GM21360 (cell line): ENCODE data around the gene ABHD2.

Experiments used
- ATAC-seq: cut with Tn5 transposase; IDR thresholded peaks from one replicate; pipeline ENCODE4 v1.9.1; 2021; ENCODE audit warnings: mild to moderate bottlenecking, moderate library complexity; ENCODE audit not compliant: unreplicated experiment

The ABHD2 gene

DNA sequence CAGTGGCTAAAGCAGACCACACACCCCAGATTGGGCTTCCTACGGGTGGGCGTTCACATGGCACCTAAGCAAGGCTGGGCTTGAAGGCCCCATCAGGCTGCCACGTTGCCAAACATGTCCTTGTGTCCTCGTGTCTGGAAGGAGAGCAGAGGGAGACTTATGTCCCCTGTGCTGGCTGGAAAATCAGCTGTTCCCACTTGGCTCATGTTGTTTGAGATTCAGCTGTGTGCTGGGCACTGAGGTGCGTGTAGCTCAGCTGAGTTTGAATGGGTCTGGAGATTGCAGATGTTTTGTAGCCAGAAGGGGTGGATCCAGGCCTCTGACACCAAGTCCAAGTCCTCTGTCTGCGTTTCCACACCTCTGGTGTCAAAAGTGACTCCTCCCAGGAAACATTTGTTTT lies 98.5 kb downstream of the ABHD2 start:
- no peak for ATAC-seq

DNA sequence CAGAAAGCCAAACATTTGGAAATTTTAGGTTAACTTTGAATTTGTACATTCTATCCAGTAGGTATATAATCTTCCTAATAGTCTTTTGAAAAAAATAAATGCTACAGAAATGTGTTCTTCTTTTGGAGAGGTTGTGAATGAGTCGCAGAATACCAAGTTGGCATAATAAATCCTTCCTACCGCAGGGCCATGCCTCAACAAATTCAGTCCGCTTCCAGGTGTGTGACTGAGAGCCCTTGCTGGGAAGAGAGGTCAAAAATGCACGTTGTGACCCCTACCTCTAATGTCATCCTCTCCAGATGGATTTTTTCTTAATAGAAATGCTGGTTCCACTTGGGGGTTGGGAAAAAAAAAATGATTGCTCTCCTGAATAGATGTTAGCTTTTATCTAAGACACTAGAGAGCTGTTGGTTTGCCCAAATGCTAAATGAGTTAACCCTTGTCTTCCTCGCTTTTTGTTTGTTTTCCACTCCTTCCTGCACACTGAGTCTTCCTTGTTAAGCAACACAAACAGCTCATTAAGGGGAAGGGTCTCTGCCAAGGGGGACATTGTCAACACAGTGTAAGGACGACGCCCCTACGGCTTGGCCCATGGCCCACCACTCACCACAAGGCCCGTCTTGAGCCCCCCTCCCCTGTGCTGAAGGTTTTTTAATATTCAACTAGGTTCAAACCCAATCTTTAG lies 99.2 kb downstream of the ABHD2 start:
- no peak for ATAC-seq

DNA sequence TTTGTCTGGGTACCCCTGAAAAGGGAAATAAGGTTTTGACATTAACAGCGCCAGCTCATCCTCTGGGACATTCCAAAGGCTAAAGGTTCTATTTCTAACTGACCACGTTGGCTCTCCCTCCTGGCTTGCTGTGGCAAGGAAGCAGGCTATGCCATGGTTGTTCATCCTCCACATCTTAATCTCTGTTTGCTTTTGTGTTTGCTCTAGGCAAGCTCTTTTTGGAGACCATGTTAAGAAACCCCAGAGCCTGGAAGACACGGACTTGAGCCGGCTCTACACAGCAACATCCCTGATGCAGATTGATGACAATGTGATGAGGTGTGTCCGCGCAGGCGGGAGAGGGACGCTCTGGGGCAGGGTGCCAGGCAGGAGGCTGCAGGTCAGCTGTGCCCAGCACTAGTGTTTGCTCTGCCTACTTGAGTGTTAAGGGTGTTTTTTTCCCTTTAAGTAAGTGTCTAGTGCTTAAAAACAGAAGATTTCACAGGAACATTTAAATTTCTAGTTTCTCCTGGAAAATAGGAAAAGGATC lies 99.8 kb downstream of the ABHD2 start:
- ATAC-seq: no peak

DNA sequence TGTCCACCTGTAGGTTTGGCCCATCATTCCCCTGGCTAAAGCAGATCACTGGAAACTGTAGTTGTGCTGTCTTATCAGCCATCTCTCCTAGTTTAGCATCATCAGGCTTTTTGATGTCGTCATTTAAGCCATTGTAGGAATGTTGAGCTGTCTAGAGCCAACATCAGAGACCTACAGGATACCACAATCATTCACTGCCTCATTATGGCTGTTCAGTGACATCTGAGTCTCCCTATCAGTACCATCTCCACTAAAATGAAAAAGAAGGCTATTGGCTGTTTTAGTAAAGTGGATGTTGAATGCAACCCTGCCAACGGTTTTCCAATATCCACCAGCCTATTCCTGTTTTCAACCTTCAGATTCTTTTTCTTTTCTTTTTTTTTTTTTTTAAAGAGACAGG lies 103.9 kb downstream of the ABHD2 start:
- no peak for ATAC-seq

DNA sequence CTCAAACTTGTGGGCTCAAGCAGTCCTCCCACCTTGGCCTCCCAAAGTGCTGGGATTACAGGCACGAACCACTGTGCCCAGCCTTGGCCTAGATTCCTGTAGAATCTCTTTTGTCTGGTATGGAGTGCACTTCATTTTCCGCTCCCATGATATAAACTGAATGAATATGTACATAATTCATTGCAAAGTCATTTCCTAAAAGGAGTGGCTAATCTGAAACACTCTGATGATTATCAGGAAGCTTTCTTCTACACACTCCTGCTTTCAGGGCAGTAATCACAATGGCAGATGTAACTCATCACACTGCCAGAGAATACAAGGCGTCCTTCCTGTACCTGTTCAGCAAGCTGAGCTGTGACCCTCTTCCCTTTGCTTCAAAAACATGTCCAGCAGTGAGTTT lies 104.5 kb downstream of the ABHD2 start:
- no peak for ATAC-seq

DNA sequence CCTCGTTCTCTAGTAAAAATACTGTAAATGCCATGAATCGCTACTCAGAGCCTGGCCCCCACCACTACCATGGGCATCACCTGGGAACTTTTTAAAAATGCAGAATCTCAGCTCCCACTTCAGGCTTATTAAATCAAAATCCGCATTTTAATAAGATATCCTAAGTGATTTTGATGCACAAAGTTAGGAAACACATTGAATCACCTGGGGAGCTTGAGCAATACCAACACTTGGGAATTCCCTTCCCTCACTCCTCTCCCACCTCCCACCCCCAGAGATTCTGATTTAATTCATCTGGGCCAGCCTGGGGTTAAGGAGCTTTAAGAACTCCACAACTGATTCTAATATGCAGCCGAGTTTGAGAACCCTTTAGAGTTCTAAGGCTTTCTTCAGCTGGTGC lies 106.4 kb downstream of the ABHD2 start:
- ATAC-seq: no peak

DNA sequence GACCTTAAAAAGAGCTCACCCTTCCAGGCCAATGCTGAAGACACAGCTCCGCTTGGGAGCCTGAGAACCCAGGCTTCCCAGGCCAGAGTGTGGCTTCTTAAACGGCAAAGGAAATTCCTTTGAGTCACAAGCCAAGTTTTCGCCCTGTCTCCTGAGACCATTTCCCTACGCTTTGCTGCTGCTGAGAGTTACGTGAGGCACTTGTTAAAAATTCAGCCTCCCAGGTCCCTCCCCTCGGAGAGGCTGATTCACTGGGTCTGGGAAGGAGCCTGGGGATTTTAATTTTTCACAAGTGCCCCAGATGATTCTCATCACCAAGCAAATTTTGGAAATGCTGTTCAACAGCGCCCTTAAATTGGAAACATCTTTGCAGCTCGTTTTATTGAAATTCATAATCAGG lies 107.6 kb downstream of the ABHD2 start:
- no peak for ATAC-seq

DNA sequence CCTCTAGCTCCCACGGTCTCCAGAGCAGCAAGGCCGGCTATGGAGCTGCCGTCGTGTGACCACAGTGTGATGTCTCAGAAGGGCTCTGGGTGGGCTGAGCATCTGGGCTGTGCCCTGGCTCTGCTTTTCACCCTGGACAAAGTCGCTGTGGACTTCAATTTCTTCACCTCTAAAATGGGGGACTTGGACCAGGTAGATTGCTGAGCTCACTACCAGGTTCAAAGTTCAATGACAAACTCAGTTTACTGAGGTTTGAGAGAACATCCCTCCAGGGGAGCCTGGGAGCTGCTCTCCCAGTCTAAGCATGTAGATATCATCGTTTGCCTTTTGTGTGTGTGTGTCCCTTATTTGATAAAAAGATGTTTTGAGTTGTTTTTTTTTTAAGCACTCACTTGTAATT lies 108.0 kb downstream of the ABHD2 start:
- no peak for ATAC-seq

DNA sequence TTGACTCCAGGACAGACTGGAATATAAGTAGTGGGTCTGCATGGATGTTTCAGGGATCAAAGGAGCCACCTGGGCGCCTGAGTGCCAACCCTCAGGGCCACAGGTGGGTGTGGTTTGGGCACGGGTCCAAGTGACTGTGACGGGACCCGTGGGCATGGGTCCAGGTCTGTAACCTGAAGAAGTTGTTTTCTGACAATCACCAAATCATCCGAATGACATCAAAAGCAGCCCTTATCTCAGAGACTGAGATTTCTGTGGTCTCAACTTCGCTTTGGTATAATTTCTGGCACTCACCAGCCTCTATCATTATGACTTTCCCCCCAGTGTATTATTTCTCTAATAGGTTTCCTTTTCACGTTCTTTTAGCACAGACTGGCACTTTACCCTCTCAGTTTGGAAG lies 108.7 kb downstream of the ABHD2 start:
- no peak for ATAC-seq

DNA sequence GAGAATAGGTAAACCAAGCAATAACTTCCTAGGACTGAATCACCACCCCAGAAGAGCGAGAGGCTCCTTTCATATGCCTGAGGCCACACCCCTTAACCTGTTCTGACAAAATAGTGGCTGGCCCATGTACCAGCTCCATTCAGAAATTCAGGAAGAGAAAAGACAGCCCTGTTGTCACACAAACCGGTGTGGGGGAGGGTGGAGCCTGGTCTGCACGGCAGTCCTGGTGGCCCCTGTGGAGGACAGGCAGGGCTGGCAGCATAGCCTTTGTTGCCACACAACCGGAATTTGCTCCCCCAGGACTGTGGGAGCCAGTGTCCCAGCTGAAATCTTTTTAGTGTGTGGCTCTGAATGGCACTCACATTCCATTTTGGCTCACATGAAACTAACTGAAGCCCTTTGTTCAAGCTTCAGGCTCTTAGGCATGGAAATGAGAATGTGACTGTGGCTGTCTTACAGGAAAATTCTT lies 109.3 kb downstream of the ABHD2 start:
- ATAC-seq: no peak

DNA sequence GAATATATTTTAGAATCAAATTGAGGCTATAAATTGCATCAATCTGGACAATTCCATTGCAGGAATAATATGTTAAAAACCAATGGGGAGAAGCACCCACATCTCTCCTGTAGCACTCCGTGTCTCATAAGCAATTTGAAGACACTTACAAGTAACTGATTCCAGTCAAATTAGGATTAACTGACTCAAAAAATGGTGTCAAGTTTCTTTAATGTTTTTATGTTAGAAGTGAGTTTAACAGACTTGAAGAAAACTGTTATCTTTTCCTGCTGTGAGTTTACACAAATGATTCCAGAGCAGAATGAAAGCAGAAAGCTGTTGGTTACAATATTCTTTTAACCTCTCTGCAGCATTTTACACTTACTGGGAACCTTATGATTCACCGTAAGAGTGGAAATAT lies 109.9 kb downstream of the ABHD2 start:
- ATAC-seq: no peak

DNA sequence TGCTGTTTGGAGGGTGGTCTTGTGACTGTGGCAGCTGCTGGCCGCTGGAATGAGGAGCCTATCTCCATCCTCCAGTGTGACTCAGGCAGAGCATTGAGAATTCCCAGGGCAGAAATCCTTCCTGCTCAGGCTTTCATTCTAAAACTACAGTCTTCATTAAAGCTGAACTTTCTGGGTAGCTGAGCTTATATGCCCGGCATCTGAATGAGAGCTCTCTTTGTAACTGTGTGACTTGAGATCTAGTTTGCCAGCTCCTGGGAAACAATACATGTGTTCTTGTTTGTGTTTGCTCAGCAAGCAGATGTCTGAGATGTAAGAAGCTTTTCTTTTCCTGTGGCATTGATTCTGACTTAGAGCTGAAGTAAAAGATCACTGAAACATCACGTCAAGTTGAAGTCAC lies 110.7 kb downstream of the ABHD2 start:
- ATAC-seq: no peak

DNA sequence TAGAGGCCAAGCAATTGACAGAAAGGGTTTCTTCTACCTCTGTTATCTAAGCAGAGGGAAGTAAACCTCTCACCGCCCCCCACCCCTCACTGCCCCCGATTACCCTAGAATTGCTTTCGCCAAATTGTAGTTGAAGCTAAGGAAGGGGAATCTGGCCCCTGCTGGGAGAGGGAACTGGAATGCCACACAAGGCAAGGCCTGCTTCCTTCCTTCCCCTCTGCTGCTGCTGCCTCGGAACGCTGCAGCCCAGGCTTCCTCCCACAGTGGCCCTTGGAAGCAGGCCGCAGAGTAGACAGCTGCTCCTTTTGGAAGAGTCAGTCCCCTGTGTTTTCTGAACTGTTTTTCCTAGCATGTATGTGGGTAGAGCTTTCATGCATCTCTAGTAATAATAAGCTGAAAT lies 111.5 kb downstream of the ABHD2 start:
- ATAC-seq: no peak

DNA sequence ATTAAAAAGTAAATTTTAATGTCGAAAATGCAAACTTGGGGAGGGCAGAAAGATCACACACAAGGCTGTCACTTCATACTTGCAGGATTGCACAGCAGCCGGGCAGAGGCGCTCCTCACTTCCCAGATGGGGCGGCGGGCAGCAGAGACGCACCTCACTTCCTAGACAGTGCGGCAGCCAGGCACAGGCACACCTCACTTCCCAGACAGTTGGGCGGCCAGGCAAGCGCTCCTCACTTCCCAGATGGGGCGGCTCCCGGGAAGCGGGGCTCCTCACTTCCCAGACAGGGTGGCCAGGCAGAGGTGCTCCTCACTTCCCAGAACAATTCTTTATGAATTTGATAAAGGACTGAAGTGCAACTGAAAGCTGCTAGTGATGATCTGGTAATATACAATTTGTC lies 111.9 kb downstream of the ABHD2 start:
- no peak for ATAC-seq

DNA sequence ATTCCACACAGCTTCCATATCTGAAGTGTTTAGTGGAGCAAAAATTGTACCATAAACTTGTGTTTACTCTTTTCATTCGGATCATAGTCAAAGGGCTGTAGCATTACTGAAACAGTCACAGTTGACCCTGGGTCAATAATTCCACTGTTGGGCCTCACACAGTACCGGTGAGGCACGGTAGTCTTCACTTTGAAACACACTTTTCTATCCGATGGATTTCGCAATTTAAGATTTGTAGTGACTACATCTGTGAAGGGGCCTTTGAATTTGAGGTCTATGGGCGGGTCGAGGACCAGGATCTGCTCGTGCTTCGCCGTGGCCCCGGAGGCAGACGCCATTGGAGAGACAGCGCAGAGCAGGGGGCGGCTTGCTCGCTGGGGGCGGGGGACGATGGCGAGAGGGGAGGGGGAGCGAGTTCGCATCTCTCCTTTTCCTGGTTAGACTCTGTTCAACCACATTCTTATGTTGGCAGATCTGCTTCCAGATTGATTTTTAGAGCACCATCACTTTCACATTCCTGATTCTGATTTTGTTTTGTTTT lies 113.3 kb downstream of the ABHD2 start:
- no peak for ATAC-seq

DNA sequence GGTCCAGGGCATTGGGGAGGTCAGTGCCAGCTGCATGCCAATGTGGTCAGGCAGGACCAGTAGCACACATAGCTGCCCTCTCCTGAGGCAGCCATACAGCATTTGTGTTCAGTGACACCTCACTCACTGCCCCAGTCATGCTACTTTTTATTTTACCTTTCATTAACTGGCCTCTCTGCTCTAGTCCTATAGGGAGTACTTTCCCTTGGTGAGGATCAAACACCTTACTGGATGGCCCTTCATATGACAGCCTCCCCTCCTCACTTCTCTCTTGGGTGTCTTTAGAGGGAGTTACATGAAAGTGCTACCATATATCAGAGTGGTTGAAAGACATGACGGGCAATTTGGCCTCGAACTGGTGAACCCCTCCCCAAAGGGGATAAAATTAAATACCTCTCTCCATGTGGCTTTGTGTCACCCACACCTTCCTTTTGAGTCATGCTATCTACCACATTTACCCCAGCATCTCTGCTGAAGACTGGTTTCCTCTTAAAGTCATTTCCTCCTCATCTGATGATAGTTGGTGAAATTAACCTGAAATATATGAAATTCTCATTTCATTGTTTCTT lies 115.5 kb downstream of the ABHD2 start:
- ATAC-seq: no peak

DNA sequence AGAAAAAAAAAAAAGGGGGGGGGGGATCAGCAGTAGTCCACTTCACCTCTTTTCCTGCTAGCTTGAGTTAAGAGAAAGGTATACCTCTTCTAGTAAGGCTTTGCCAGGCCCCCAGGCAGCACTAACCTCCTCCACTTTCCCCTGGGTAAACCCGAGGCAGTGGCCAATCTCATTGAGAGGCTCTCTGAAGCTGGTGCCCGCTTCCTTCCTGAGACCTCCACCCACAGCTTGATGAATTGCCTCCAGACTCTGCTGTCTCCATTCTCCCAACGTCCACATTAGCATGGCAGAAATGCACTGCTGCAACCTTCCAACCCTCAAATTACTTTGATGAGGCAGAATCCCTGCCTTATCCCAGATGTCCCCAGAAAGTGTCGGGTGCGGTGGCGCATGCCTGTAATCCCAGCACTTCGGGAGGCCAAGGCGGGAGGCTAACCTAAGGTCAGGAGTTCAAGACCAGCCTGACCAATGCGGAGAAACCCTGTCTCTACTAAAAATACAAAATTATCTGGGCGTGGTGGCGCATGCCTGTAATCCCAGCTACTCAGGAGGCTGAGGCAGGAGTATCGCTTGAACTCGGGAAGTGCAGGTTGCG lies 117.8 kb downstream of the ABHD2 start:
- no peak for ATAC-seq

DNA sequence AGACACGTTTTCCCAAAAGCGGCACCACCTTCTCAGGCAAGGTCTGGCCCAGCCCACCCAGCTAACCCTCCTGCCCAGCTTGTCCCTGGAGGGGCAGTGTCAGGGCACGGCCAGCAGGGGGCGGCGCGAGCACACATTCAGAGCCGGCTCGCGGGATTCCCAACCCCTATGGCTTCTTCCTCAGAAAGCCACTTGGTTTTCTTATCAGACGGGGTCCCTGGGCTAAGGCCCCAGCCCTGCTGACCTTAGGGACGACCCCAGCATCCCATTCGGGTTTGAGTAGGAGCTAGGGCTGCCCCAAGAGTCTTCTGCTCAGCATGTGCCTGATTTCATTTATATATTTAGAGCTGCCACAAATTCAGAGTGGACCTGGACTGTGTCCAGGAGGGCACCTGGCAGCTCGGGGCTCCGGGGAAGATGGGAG lies 118.7 kb downstream of the ABHD2 start:
- peak; percentile 77 for ATAC-seq

DNA sequence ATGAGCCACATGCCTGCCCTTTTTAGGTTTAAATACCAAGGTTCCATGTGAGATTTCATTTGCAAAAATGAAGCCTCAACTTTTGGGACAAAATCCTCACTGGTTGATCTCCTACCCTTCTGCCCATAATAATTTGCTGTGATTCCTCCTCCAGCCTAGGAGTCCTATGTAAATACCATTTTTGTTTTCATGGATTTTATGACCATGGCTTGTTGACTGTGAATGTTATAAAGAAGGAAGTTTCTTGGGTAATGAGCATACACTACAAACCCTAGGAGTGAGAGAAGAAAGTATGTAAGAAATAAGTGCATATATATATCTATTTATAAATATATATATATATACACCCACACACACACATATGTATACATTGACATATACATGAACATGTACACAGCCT lies 120.0 kb downstream of the ABHD2 start:
- ATAC-seq: no peak

DNA sequence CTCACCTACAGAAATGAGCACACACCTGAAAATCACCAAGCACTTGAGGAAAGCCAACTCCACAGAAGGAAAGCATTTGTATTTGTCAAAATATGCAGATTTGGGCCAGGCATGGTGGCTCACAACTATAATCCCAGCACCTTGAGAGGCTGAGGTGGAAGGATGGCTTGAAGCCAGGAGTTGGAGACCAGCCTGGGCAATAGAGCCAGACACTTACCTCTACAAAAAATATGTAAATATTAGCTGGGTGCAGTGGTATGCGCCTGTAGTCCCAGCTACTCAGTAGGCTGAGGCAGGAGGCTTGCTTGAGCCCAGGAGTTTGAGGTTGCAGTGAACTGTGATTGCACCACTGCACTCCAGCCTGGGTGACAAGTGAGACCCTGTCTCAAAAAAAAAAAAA lies 120.8 kb downstream of the ABHD2 start:
- ATAC-seq: no peak

DNA sequence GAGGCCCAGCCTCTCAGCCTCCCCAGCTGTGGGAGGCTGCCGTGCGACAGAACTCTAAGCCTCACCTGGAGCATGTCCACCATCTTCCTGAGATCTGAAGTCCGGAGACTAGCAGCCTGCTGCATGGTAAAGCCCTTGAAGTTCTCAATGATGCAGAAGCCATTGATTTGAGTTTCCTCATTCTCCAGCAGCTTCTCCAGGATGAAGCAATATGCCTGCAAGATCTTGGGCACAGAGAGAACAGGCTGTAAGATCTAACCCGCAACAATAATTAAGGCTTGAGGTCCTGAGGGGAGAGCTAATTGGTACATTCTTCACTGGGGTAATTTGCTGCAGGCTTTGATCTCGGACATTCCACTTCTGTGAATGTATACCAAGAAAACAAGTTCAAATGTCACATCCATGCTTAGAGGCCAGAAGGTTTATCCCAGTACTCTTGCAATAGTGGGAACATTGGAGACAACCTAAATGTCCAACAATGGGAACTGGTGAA lies 123.5 kb downstream of the ABHD2 start:
- ATAC-seq: no peak

DNA sequence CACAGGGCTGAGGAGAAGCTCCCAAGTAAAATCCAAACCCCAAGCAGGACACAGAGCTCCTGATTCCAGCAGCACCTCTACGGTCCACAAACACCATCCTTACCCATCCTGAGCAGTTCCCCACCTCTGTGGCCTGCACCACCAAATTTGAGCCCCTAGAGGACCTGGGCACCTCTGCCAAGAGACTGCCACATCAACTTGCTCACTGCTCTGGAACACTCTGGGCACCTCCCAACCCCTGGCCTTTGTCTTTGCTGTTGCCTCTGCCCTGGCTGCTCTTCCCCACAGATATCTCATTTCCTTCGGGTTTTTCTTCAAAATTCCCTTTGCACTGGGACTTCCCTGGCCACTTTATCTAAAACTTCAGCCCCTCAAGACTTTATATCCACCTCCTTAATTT lies 127.4 kb downstream of the ABHD2 start:
- ATAC-seq: no peak
